Caco-2 (cell line): ENCODE measurements around the gene DMRTB1. TPM values are rescaled to one million over a fixed set of nuclear protein-coding genes. Genes with fewer than 3 reads are reported as not detected.

Experiments
- BruUV-seq: library from RNA; stranded (reverse); fragments of 400-500 nt; replicated peaks from 2 replicates; lab custom pipeline; 2021; lab: Mats Ljungman, UMichigan
- CTCF ChIA-PET: fragments of 300-600 bp; sonication (Branson Sonifier 250); formaldehyde crosslinking; loops from one replicate; lab custom pipeline; 2022; ENCODE audit warnings: antibody characterized with exemption; lab: Charles Lee
- POLR2A ChIA-PET: fragments of 300-600 bp; sonication (Branson Sonifier 250); formaldehyde crosslinking; loops from one replicate; lab custom pipeline; 2022; ENCODE audit warnings: antibody characterized with exemption; lab: Charles Lee
- DNase-seq, 2 experiments: peaks; one replicate each; pipeline versions ENCODE4 v3.0.0 to v3.0.0-alpha.2; 2020 to 2022
- H3K27me3 ChIP-seq: replicated peaks from 2 replicates; pipeline ENCODE4 v1.6.0; 2011; ENCODE audit warnings: low read length; ENCODE audit not compliant: control insufficient read depth, insufficient read depth
- H3K36me3 ChIP-seq: 2 replicates; pipeline ENCODE4 v1.5.1; 2011; ENCODE audit warnings: low read length; ENCODE audit not compliant: control insufficient read depth, insufficient read depth
- H3K4me1 ChIP-seq: fragments of 250-450 bp; sonication (Bioruptor Pico); 2 replicates; pipeline ENCODE4 v1.5.1; 2020; ENCODE audit warnings: mild to moderate bottlenecking
- H3K4me3 ChIP-seq: 2 replicates; pipeline ENCODE4 v1.5.1; 2011; ENCODE audit warnings: low read depth, mild to moderate bottlenecking, control low read depth, low read length
- H3K9me3 ChIP-seq: fragments of 250-450 bp; sonication (Bioruptor Pico); 2 replicates; pipeline ENCODE4 v1.5.1; 2020; ENCODE audit warnings: mild to moderate bottlenecking, moderate library complexity
- H3K27ac Mint-ChIP-seq: one replicate; pipeline ENCODE4 v1.8.0; 2022; ENCODE audit warnings: mixed read lengths; ENCODE audit not compliant: unreplicated experiment
- H3K27me3 Mint-ChIP-seq: one replicate; pipeline ENCODE4 v1.8.0; 2022; ENCODE audit warnings: mixed read lengths; ENCODE audit not compliant: insufficient read depth, unreplicated experiment
- H3K36me3 Mint-ChIP-seq: one replicate; pipeline ENCODE4 v1.8.0; 2022; ENCODE audit warnings: mild to moderate bottlenecking, mixed read lengths; ENCODE audit not compliant: insufficient read depth, unreplicated experiment
- H3K4me1 Mint-ChIP-seq: one replicate; pipeline ENCODE4 v1.8.0; 2022; ENCODE audit warnings: low read depth, mixed read lengths; ENCODE audit not compliant: unreplicated experiment
- H3K4me3 Mint-ChIP-seq: one replicate; pipeline ENCODE4 v1.8.0; 2022; ENCODE audit warnings: mild to moderate bottlenecking, moderate library complexity, mixed read lengths; ENCODE audit not compliant: unreplicated experiment
- H3K9me3 Mint-ChIP-seq: one replicate; pipeline ENCODE4 v1.8.0; 2022; ENCODE audit warnings: mixed read lengths; ENCODE audit not compliant: unreplicated experiment
- intact Hi-C: fragments of 100-400 bp; cut with micrococcal nuclease; formaldehyde crosslinking; loops from one replicate; pipeline ENCODE4 v1.10.0; 2022; ENCODE audit not compliant: unreplicated experiment
- total RNA-seq: library from RNA; stranded (reverse); gene quantifications from 2 replicates; pipeline ENCODE4 v1.2.3, GENCODE V29; 2022
- TF ChIP-seq, protein P1 (sequence below), 2 experiments: fragments of 200-600 bp in 1 of 2; IDR thresholded peaks; 1 replicate in 1 of 2; 2 replicates in 1 of 2; pipeline versions ENCODE4 v1.5.1 to v1.8.0; 2011 to 2022; ENCODE audit warnings: antibody characterized with exemption in 1 of 2, control low read depth in 1 of 2, inconsistent platforms in 1 of 2, low read depth in 1 of 2, low read length in 1 of 2, mild to moderate bottlenecking in 1 of 2, moderate library complexity in 1 of 2; ENCODE audit not compliant: insufficient read depth in 1 of 2, severe bottlenecking in 1 of 2, unreplicated experiment in 1 of 2

The DMRTB1 gene
- total RNA-seq, 1 experiment from 2014 or later: not detected

DNA sequence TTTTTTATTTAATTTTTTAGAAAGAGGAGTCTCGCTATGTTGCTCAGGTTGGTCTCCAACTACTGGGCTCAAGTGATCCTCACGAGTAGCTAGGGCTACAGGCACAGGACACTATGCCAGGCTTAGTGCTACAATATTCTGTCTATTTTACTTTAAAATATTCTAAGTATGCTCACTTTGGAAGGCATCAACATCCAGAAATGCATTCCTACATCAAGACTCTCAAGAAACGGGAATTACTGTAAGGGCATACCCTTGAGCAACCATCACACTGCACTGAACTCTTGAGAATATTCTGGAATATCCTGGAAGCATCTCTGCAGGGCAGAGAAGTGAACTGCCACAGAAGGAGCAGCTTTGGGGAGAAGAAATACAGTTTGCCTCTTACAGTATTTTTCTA lies 565 bp upstream of the DMRTB1 start:
- DNase-seq: no peak
- H3K27me3 Mint-ChIP-seq: peaks cover 3% of the 10 kb centered on the region
- no peak overlapping the region for H3K27ac Mint-ChIP-seq
- H3K4me1 Mint-ChIP-seq: no peaks in the 10 kb centered on the region
- Histone ChIP-seq H3K4me3 (no peak overlapping the region), H3K27me3 (no peaks in the 10 kb centered on the region), H3K4me1 (no peaks in the 10 kb centered on the region), H3K36me3 (no peaks in the 10 kb centered on the region), H3K9me3 (no peaks in the 10 kb centered on the region)
- no TSS peak for BruUV-seq
- intact Hi-C loops: no loop called here
- TF ChIP-seq, protein P1, sequence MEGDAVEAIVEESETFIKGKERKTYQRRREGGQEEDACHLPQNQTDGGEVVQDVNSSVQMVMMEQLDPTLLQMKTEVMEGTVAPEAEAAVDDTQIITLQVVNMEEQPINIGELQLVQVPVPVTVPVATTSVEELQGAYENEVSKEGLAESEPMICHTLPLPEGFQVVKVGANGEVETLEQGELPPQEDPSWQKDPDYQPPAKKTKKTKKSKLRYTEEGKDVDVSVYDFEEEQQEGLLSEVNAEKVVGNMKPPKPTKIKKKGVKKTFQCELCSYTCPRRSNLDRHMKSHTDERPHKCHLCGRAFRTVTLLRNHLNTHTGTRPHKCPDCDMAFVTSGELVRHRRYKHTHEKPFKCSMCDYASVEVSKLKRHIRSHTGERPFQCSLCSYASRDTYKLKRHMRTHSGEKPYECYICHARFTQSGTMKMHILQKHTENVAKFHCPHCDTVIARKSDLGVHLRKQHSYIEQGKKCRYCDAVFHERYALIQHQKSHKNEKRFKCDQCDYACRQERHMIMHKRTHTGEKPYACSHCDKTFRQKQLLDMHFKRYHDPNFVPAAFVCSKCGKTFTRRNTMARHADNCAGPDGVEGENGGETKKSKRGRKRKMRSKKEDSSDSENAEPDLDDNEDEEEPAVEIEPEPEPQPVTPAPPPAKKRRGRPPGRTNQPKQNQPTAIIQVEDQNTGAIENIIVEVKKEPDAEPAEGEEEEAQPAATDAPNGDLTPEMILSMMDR (IDR thresholded peaks at IDR 0.05; ENCODE audit: insufficient read depth in 1 of 2, low read depth in 1 of 2, low read length in 1 of 2, severe bottlenecking in 1 of 2, unreplicated experiment in 1 of 2): no peak
- CTCF ChIA-PET: interaction anchor here (0.7 kb wide), 1 partner anchor 113 kb away, joined by 4 read pairs; no protein-coding TSS in a partner anchor
- POLR2A ChIA-PET: no interaction called here
- no peaks in the 10 kb centered on the region for H3K36me3 Mint-ChIP-seq
- H3K4me3 Mint-ChIP-seq: no peak overlapping the region
- H3K9me3 Mint-ChIP-seq: no peaks in the 10 kb centered on the region

DNA sequence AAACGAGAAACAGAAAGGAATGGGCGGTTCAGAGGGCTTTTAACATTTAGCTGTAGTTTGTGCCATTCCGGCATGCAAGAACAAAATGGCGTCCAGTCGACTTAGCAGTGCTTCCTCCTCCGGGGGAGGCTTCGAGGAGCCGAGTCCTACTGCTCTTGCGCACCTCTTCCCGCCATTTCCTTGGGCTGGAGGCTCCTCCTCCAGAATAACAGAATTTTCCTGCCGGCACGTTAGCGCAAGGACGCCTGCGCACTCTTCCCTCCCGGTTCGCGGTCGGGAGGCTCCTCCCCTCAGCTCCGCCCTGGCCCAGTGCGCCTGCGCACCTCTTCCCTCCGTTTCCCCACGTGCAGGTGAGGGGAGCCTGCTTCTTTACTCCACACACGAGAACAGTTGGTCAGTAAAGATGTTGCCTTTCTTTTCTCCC lies 1.0 kb downstream of the DMRTB1 start:
- Mint-ChIP-seq H3K27me3 (peaks cover 3% of the 10 kb centered on the region), H3K27ac (no peak overlapping the region), H3K9me3 (no peaks in the 10 kb centered on the region), H3K36me3 (no peaks in the 10 kb centered on the region), H3K4me3 (no peak overlapping the region), H3K4me1 (no peaks in the 10 kb centered on the region)
- ChIA-PET CTCF (no interaction called here), POLR2A (no interaction called here)
- no peaks in the 10 kb centered on the region for H3K27me3 ChIP-seq
- H3K4me3 ChIP-seq: no peak overlapping the region
- no peaks in the 10 kb centered on the region for H3K4me1 ChIP-seq
- BruUV-seq: no TSS peak
- DNase-seq: no peak
- TF ChIP-seq, protein P1 (IDR thresholded peaks at IDR 0.05; ENCODE audit: insufficient read depth in 1 of 2, low read depth in 1 of 2, low read length in 1 of 2, severe bottlenecking in 1 of 2, unreplicated experiment in 1 of 2): no peak
- intact Hi-C loops: no loop called here
- no peaks in the 10 kb centered on the region for H3K36me3 ChIP-seq
- H3K9me3 ChIP-seq: no peaks in the 10 kb centered on the region

DNA sequence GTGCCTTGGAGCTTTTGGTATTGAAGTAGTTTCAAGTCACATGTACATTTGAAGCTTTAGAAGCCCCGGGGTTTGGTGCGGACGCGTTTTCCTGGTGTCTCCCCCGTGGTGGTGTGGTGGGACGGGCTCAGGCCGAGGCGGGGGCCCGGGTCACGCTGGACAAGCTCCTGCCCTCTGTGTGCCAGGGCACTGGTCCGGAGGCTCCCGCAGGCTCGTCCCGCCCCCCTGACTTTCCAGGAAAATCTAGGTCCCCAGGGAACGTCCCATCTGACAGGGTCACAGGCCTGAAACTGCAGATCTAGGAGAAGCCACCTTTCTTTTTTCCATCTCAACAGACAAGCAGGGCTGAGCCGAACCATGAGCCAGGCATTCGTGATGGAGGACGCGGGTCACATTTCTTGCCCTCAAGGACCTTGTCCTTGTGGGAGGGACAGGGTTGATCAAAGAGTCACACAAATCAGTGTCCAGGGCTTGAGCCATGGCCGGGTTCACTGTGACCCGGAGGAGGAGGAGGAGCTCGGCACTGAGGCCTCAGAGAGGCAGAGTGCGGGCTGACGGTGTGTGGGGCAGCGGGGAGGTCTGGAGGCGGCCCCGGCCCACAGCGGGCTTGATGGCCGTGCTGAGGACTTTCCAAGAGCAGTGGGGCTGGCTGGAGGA lies 1.6 kb downstream of the DMRTB1 start:
- intact Hi-C loops: no loop called here
- H3K4me1 Mint-ChIP-seq: no peaks in the 10 kb centered on the region
- ChIA-PET CTCF (no interaction called here), POLR2A (no interaction called here)
- no peak overlapping the region for H3K4me3 ChIP-seq
- TF ChIP-seq, protein P1 (IDR thresholded peaks at IDR 0.05; ENCODE audit: insufficient read depth in 1 of 2, low read depth in 1 of 2, low read length in 1 of 2, severe bottlenecking in 1 of 2, unreplicated experiment in 1 of 2): no peak
- no peak for DNase-seq
- no peaks in the 10 kb centered on the region for H3K4me1 ChIP-seq
- H3K9me3 ChIP-seq: no peaks in the 10 kb centered on the region
- H3K9me3 Mint-ChIP-seq: no peaks in the 10 kb centered on the region
- BruUV-seq: no TSS peak
- peaks cover under 1% of the 10 kb centered on the region for H3K27me3 Mint-ChIP-seq
- H3K36me3 Mint-ChIP-seq: no peaks in the 10 kb centered on the region
- no peaks in the 10 kb centered on the region for H3K36me3 ChIP-seq
- H3K27ac Mint-ChIP-seq: no peak overlapping the region
- H3K27me3 ChIP-seq: no peaks in the 10 kb centered on the region
- H3K4me3 Mint-ChIP-seq: no peak overlapping the region
